ENCODE results near the gene RTN4RL1. TPM values are rescaled to one million over a fixed set of nuclear protein-coding genes. Genes with fewer than 3 reads are reported as not detected.
A peak's percentile ranks its signal among the peaks of the same experiment; 100 is the strongest.

The RTN4RL1 gene
- total and polyA plus RNA-seq, 2 donors = 1.3 to 4.5 TPM

DNA sequence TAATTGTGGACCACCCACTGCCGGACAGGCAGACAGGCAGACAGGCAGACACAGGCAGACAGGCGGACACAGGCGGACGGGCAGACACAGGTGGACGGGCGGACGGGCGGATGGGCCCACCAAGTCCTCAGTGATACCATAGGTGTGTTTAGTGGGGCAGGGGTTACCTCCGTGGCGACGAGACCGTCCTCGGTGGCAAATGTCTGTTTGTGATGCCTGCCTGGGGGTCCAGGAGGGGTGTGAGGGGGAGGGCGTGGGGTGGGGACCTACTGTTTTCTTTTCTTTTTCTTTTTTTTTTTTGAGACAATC, 76.7 kb downstream of the RTN4RL1 start:
- H3K36me3 ChIP-seq (ENCODE audit: insufficient read depth) = no peaks in the 10 kb centered on the region
- DNase-seq (ENCODE audit: extremely low spot score) = no peak
- no peak overlapping the region for H3K4me3 ChIP-seq (ENCODE audit: low read depth, low read length)
- H3K27ac ChIP-seq (ENCODE audit: low read depth) = no peak overlapping the region
- 94% methylated on average over 14 of the region's 14 CpGs for WGBS
- H3K4me1 ChIP-seq (ENCODE audit: insufficient read depth) = no peaks in the 10 kb centered on the region

DNA sequence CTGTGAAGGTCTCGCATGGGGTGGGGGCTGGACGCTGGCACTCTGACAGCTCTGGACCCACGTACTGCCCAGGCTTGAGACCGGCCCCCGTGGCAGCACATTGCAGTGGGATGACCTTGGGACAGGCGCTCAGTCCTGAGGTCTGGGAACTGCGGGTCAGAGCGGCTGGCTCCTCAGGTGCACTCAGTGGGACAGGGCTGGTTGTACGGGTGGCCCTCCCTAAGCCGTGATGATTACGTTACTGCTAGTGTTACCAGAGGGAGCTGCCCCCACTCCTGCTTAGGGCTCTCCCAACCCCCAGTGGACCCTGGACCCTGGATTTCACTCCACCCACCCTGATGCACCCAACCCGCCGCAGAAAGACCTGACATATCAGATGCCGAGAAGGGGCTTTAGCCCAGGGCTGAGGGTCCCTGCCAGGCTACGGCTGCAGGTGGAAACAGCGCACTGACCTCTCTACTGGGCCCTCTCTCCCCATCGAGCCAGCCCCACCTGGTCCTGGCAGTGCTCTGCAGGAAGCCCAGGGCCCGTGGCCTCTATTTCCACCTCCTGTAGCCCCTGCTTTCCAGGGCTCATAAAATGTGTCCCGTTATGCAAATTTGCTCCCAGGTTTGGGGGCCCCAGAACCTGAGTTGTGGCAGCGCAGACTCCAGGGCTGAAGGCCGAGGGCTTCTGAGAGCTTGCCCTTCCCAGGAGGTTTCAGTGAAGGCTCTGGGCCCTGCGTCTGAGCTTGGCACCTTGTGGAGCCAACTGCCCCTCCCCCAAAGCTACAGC, 77.2 kb downstream of the RTN4RL1 start:
- Histone ChIP-seq H3K36me3 (ENCODE audit: insufficient read depth) (no peaks in the 10 kb centered on the region), H3K27ac (ENCODE audit: low read depth) (no peak overlapping the region), H3K4me3 (ENCODE audit: low read depth, low read length) (no peak overlapping the region), H3K4me1 (ENCODE audit: insufficient read depth) (no peaks in the 10 kb centered on the region)
- no peak for DNase-seq (ENCODE audit: extremely low spot score)
- whole genome bisulfite sequencing = 86% methylated on average over 22 of the region's 22 CpGs

DNA sequence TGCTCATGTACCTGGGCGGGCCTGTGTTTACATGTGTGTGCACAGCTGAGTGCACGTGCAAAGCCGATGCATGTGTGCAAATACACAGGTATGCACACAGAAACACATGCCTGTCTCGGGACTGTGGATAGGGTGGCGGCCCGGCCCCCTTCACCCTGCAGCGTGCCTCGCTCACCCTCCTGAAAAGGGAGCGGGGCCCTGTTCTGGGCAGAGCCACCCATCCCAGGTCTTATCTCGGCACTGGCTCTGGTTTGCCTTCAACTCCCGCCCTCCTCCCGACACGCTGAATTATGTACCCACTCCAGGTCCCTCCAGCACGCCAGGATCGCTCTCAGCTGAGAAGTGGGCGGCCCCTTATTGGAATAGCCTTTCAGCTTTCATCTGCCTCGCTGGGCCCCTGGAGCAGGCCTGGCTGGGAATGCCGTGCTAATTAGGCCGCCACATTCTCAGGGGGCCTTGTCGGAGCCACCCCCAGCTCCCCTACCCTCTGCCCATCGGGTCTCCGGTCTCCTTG, 77.8 kb downstream of the RTN4RL1 start:
- no peaks in the 10 kb centered on the region for H3K36me3 ChIP-seq (ENCODE audit: insufficient read depth)
- DNase-seq (ENCODE audit: extremely low spot score) = no peak
- WGBS = 68% methylated on average over 22 of the region's 22 CpGs
- H3K4me3 ChIP-seq (ENCODE audit: low read depth, low read length) = no peak overlapping the region
- H3K27ac ChIP-seq (ENCODE audit: low read depth) = no peak overlapping the region
- no peaks in the 10 kb centered on the region for H3K4me1 ChIP-seq (ENCODE audit: insufficient read depth)

DNA sequence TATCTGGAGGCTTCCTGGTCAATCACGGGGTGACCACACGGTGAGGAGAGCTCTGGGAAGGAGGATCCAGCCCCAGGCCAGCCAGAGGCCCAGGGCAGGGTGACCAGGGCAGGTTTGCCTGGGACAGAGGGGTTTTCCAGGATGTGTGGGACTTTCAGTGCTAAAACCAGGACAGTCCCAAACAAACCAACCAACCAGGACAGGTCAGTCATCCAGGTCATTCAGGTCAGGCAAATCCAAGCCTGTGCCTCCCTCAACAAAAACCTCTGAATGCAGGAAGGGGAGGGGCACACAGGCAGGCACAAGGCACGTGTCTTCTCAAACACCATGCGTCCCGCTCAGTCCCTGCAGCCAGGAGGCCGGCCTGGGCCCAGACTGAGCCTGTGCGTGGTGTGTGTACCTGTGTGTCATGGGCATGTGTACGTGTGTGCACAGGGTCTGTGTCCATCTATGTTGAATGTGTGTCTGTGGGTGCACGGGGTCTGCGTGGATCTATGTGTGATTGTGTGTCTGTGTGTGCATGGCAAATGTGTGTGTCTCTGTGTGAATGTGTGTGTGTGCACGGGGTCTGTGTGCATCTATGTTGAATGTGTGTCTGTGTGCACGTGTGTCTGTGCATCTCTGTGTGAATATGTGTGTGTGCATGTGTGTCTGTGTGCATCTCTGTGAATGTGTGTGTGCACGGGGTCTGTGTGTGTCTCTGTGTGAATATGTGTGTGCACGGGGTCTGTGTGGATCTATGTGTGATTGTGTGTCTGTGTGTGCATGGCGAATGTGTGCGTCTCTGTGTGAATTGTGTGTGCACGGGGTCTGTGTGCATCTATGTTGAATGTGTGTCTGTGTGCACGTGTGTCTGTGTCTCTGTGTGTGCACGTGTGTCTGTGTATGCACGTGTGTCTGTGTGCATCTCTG, 78.9 kb downstream of the RTN4RL1 start:
- no peak for DNase-seq (ENCODE audit: extremely low spot score)
- Histone ChIP-seq H3K4me1 (ENCODE audit: insufficient read depth) (no peaks in the 10 kb centered on the region), H3K4me3 (ENCODE audit: low read depth, low read length) (no peak overlapping the region), H3K27ac (ENCODE audit: low read depth) (no peak overlapping the region), H3K36me3 (ENCODE audit: insufficient read depth) (no peaks in the 10 kb centered on the region)
- WGBS = 89% methylated on average over 20 of the region's 20 CpGs

DNA sequence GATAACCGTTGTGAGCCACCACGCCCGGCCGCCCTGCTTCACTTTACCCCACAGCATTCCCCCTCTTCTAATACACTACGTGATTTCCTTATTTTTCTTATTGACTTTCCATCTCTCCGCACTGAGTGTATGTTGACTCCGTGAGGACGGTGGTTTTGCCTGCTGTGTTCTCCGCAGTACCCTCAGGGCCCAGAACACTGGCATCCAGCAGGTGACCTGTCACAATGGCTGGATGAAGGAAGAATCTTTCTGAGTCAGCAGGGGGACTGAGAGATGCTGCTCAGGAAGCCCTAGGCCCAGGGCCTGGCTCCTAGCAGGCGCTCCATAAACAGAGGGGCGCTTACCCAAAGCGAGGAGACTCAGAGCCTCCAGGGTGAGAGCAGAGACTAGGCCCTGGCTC, 79.5 kb downstream of the RTN4RL1 start:
- H3K27ac ChIP-seq (ENCODE audit: low read depth) = no peak overlapping the region
- no peaks in the 10 kb centered on the region for H3K36me3 ChIP-seq (ENCODE audit: insufficient read depth)
- 95% methylated on average over 12 of the region's 12 CpGs for WGBS
- DNase-seq (ENCODE audit: extremely low spot score) = no peak
- no peak overlapping the region for H3K4me3 ChIP-seq (ENCODE audit: low read depth, low read length)
- no peaks in the 10 kb centered on the region for H3K4me1 ChIP-seq (ENCODE audit: insufficient read depth)

DNA sequence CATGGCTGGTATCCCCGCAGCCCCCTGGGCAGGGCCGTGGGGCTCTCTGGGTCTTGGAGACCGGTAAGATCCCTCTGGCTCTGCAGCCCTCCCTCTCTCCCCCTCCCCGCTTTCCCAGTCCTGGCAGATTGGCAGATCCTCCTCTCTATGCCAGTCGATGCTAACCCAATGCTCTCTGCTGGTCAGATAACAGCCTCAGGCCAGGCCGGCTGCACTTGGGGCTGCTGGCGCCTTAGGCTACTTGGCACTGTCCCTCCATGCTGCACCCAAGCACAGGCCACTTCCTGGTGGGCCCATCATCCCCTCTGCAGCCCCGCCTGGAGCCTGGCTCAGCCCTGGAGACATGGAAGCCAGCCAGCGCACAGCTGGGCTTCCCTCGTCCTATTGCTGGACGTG, 81.7 kb downstream of the RTN4RL1 start:
- Histone ChIP-seq H3K4me1 (ENCODE audit: insufficient read depth) (no peaks in the 10 kb centered on the region), H3K4me3 (ENCODE audit: low read depth, low read length) (no peak overlapping the region), H3K36me3 (ENCODE audit: insufficient read depth) (no peaks in the 10 kb centered on the region), H3K27ac (ENCODE audit: low read depth) (no peak overlapping the region)
- WGBS = 60% methylated on average over 11 of the region's 11 CpGs
- DNase-seq (ENCODE audit: extremely low spot score) = no peak

DNA sequence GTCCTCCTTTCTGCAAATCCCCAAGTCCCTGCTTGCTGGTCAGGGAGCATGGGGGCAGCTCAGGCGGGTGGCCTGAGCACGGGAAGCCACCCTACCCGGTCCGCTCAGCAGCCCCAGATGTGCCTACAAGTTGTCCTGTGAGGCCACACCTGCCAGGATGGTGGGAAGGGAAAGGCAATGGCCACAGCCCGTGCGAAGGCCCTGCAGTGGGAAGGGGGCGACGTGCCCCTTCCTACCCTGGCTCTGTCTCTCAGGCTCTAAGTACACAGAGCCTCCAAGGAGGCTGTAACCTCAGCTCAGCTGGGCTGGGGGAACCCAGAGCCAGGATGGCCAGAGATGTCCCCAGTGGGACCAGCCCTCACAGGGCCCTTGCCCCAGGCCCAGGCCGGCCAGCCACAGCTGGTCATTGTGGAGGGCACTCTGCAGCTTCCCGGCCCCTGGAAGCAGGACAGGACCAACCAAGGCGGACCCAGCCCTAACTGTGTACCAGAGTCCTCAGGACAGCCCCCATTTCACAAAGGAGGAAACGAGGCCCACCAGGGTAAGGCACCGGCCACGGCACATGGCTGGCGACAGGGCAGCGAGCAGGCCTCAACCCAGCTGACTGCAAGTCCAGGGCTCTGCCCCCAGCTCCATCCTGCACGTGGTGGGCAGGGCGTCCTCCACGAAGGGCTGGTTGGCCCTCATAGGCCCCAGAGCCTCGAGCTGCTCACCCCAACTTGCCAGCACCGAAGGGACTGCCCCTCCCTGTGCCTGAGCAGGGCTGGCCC, 82.3 kb downstream of the RTN4RL1 start:
- Histone ChIP-seq H3K4me1 (ENCODE audit: insufficient read depth) (no peaks in the 10 kb centered on the region), H3K36me3 (ENCODE audit: insufficient read depth) (no peaks in the 10 kb centered on the region), H3K27ac (ENCODE audit: low read depth) (no peak overlapping the region), H3K4me3 (ENCODE audit: low read depth, low read length) (no peak overlapping the region)
- no peak for DNase-seq (ENCODE audit: extremely low spot score)
- WGBS = 88% methylated on average over 21 of the region's 21 CpGs

DNA sequence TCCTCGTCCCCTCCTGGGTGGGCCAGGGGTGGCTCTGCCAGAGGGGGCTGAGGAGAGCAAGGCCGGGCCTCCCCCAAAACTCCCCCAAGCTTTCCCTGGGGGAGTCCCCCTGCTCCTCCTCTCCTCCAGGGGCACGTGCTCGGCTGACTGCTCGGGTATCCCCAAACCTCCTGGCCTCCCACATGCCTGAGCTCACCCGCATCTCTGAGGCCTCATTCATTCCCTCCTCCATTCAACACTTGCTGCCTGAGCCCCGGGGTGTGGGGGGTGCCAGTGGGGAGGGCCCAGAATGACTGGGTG, 83.1 kb downstream of the RTN4RL1 start:
- H3K36me3 ChIP-seq (ENCODE audit: insufficient read depth) = no peaks in the 10 kb centered on the region
- no peak overlapping the region for H3K27ac ChIP-seq (ENCODE audit: low read depth)
- H3K4me3 ChIP-seq (ENCODE audit: low read depth, low read length) = no peak overlapping the region
- DNase-seq (ENCODE audit: extremely low spot score) = no peak
- H3K4me1 ChIP-seq (ENCODE audit: insufficient read depth) = no peaks in the 10 kb centered on the region
- WGBS = 75% methylated on average over 7 of the region's 7 CpGs

DNA sequence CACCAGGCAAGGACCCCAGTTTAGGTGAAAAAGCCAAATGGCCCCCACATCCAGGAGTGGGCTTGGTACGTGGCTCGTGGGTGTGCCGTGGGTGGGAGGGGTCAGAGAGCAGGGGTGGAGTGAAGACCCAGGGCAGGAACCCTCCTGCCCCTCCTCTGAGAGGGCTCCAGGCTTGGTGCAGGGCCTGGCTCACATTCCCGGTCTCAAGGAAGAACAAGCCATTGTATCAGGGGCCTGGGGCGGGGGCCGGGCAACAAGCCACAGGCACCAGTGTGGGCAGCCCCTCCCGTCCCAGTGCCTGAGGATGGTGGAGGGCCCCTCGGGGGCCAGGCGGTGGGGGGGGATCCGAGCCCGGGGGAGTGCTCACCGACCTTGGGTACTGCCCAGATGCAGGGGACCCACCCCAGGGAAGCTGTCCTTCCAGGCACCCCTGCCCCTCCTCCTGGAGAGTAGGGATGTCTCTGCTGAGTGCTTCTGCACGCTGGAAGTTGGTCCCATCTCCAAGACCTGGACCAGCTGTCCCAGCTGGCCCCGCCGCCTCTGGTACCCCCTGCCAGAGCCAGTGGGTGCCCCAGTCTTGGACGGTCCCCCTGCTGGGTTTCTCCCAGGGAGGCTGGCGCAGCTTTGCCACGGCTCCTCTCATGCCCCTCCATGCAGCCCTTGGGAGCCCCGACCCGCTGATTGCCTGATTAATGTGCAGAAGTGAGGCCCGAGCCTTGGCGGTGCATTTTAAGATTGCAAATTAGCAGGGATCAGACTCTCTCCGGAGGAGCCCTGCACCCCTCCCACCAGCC, 83.7 kb downstream of the RTN4RL1 start:
- H3K36me3 ChIP-seq (ENCODE audit: insufficient read depth) = no peaks in the 10 kb centered on the region
- no peaks in the 10 kb centered on the region for H3K4me1 ChIP-seq (ENCODE audit: insufficient read depth)
- no peak overlapping the region for H3K27ac ChIP-seq (ENCODE audit: low read depth)
- WGBS = 60% methylated on average over 23 of the region's 23 CpGs
- no peak overlapping the region for H3K4me3 ChIP-seq (ENCODE audit: low read depth, low read length)
- no peak for DNase-seq (ENCODE audit: extremely low spot score)

DNA sequence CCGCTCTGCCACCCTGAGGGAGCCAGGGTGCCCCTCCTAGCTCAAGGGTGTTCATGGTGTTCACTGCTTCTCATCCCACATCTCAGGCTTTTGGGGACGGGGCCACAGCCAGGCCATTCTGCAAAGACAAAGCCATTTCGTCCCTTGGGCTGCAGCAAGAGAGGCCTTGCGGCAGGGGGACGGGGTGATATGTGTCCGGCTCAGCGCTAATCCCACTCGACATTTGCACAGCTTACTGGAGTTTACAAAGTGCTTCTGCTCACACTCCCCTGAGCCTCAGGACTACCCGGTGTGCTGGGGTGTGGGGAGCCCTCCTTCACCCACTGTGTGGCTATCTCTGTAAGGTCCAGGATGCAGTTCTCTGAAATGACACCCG, 84.3 kb downstream of the RTN4RL1 start:
- WGBS = 64% methylated on average over 10 of the region's 10 CpGs
- no peaks in the 10 kb centered on the region for H3K36me3 ChIP-seq (ENCODE audit: insufficient read depth)
- no peak overlapping the region for H3K4me3 ChIP-seq (ENCODE audit: low read depth, low read length)
- H3K4me1 ChIP-seq (ENCODE audit: insufficient read depth) = no peaks in the 10 kb centered on the region
- DNase-seq (ENCODE audit: extremely low spot score) = no peak
- no peak overlapping the region for H3K27ac ChIP-seq (ENCODE audit: low read depth)

DNA sequence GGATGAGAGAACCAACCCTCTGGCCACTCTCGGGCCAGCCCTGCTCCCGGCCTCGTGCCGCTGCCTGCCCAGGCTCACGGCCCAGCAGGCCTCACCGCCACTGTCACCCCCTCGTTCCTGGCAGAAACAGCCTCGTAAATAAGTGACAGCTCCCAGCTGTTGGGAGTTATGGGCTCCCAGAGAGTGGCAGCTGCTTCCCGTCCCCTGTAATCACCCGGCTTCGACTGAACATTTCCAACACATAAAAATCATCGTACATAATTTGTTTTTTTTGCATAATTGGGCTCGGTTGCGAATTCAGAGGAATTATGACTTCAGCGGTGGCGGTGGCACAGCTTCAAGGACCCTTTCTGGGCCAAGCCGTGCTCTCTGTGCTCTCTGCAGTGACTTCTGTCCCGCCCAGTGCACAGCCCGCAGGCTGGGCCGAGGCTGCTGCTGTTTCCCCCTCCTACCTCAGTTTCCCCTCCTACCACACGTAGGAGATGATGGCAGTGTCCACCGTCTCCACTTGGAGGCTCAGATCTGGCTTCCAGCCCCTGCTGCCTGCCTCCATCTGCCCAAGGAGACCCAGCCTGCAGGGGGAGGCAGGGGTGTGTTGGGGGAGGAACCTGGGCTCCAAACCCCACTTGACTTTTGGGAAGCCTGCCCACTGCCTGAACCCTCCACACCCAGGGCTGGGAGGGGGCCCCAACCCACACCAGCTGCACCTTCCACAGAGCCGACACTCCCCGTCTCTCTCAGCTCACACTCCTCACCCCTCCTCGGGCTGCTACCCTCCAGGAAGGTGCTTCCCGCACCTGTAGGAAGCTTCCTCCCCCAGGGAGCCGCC, 84.9 kb downstream of the RTN4RL1 start:
- no peak overlapping the region for H3K27ac ChIP-seq (ENCODE audit: low read depth)
- no peak overlapping the region for H3K4me3 ChIP-seq (ENCODE audit: low read depth, low read length)
- H3K4me1 ChIP-seq (ENCODE audit: insufficient read depth) = no peaks in the 10 kb centered on the region
- DNase-seq (ENCODE audit: extremely low spot score) = peak; percentile 41
- no peaks in the 10 kb centered on the region for H3K36me3 ChIP-seq (ENCODE audit: insufficient read depth)
- 44% methylated on average over 27 of the region's 27 CpGs for WGBS

DNA sequence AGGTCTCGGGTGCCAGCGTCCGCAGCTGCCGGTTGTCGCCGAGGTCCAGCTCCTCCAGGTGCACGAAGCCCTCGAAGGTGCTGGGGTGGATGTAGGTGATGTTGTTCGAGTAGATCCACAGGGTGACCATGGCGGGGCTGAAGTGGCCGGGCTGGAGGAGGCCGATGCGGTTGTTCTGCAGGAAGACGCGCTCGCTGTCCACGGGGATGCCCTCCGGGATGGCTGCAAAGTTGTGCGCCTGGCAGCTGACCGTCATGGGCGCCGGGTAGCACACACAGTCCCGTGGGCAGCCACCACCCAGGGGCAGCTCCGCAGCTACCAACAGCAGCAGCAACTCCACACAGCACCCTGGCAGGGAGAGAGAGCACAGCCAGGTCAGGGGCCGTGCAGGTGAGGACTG, 87.7 kb downstream of the RTN4RL1 start:
- DNase-seq (ENCODE audit: extremely low spot score) = no peak
- 96% methylated on average over 25 of the region's 25 CpGs for WGBS
- no peaks in the 10 kb centered on the region for H3K4me1 ChIP-seq (ENCODE audit: insufficient read depth)
- H3K27ac ChIP-seq (ENCODE audit: low read depth) = no peak overlapping the region
- H3K4me3 ChIP-seq (ENCODE audit: low read depth, low read length) = no peak overlapping the region
- H3K36me3 ChIP-seq (ENCODE audit: insufficient read depth) = no peaks in the 10 kb centered on the region
